HepG2 (cell line): Measurements from ENCODE around the gene KIF24. TPM values are rescaled to one million over a fixed set of nuclear protein-coding genes. Genes with fewer than 3 reads are reported as not detected.
A peak's percentile ranks its signal among the peaks of the same experiment; 100 is the strongest.

Experiments used
- ASH2L ChIP-seq: fragments of 300-600, 200-600 bp; sonication (generic); IDR thresholded peaks from 2 replicates; pipeline ENCODE4 v1.7.0; 2017; ENCODE audit warnings: low read depth, mild to moderate bottlenecking, moderate library complexity, mixed read lengths, low read length; ENCODE audit not compliant: insufficient read length
- DPF2 ChIP-seq: sonication (generic); formaldehyde crosslinking; IDR thresholded peaks from 2 replicates; pipeline ENCODE4 v1.4.0; 2020; ENCODE audit warnings: mild to moderate bottlenecking, low read depth, missing genetic modification reagents, borderline replicate concordance
- FOXA3 ChIP-seq: IDR thresholded peaks from 2 replicates; pipeline ENCODE4 v1.6.1; 2016; ENCODE audit warnings: missing genetic modification reagents, missing compliant biosample characterization
- HMG20A ChIP-seq: IDR thresholded peaks from 2 replicates; pipeline ENCODE4 v1.6.1; 2016; ENCODE audit warnings: borderline replicate concordance
- KDM6A ChIP-seq: IDR thresholded peaks from 2 replicates; pipeline ENCODE4 v1.6.1; 2016; ENCODE audit warnings: low read depth
- NONO ChIP-seq, 2 experiments: fragments of 450-650 bp in 1 of 2; sonication (generic) in 1 of 2; formaldehyde crosslinking in 1 of 2; IDR thresholded peaks in 1 of 2; conservative IDR thresholded peaks in 1 of 2; 2 replicates each; pipeline versions ENCODE4 v1.6.1 to v1.8.0; 2017 to 2022; ENCODE audit warnings: mild to moderate bottlenecking in 1 of 2, missing genetic modification reagents in 1 of 2, moderate library complexity in 1 of 2
- NR2F6 ChIP-seq, 2 experiments: IDR thresholded peaks; 2 replicates each; pipeline ENCODE4 v1.6.1; 2016; ENCODE audit warnings: antibody characterized with exemption in 1 of 2, mild to moderate bottlenecking in 1 of 2
- SMC3 ChIP-seq: IDR thresholded peaks from 2 replicates; pipeline ENCODE4 v1.6.1; 2011; ENCODE audit warnings: low read length, improper control_type of control experiment
- TP53 ChIP-seq: sonication (generic); formaldehyde crosslinking; conservative IDR thresholded peaks from 2 replicates; pipeline ENCODE4 v1.4.0; 2020; ENCODE audit warnings: missing genetic modification reagents
- ZNF17 ChIP-seq: sonication (generic); formaldehyde crosslinking; IDR thresholded peaks from 2 replicates; pipeline ENCODE4 v1.5.0; 2020; ENCODE audit warnings: mild to moderate bottlenecking, missing genetic modification reagents
- ZNF362 ChIP-seq: sonication (generic); formaldehyde crosslinking; IDR thresholded peaks from 2 replicates; pipeline ENCODE4 v1.4.0; 2020; ENCODE audit warnings: missing genetic modification reagents, mild to moderate bottlenecking, borderline replicate concordance
- ZNF788 ChIP-seq: sonication (generic); formaldehyde crosslinking; IDR thresholded peaks from 2 replicates; pipeline ENCODE4 v1.5.0; 2020; ENCODE audit warnings: mild to moderate bottlenecking, missing genetic modification reagents, borderline replicate concordance
- polyA plus RNA-seq, 8 experiments: library from polyadenylated mRNA; depleted of rRNA in 3 of 8; stranded (reverse) in 7 of 8; unstranded in 1 of 8; fragments of >200 nt; fragmentation: Illumina TruSeq in 4 of 8; extraction: Trizol in 4 of 8; gene quantifications; 2 replicates each; pipeline versions ENCODE4 v1.2.1 to v1.2.3, GENCODE V29; 2011 to 2016; ENCODE audit warnings: low read depth in 4 of 8, missing spikeins in 1 of 8, mixed read lengths in 1 of 8; ENCODE audit not compliant: insufficient read depth in 1 of 8
- total RNA-seq, 5 experiments: library from RNA; depleted of rRNA; stranded (reverse); fragments of >200 nt; fragmentation: Illumina TruSeq; extraction: Trizol; gene quantifications; 2 replicates each; pipeline ENCODE4 v1.2.3, GENCODE V29; 2016; ENCODE audit warnings: low read depth in 1 of 5
- TF ChIP-seq, protein P1 (sequence below): sonication (generic); formaldehyde crosslinking; IDR thresholded peaks from 2 replicates; pipeline ENCODE4 v1.5.1; 2020; ENCODE audit warnings: mild to moderate bottlenecking, missing genetic modification reagents, borderline replicate concordance
- TF ChIP-seq, protein P2 (sequence below): sonication (generic); formaldehyde crosslinking; IDR thresholded peaks from 2 replicates; pipeline ENCODE4 v1.9.0; 2021; ENCODE audit warnings: missing genetic modification reagents, mild to moderate bottlenecking, borderline replicate concordance
- TF ChIP-seq, protein P3 (sequence below): sonication (generic); formaldehyde crosslinking; IDR thresholded peaks from 2 replicates; pipeline ENCODE4 v1.4.0; 2020; ENCODE audit warnings: missing genetic modification reagents
- TF ChIP-seq, protein P4 (sequence below): sonication (generic); formaldehyde crosslinking; IDR thresholded peaks from 2 replicates; pipeline ENCODE4 v1.5.1; 2020; ENCODE audit warnings: mild to moderate bottlenecking, missing genetic modification reagents, moderate library complexity

Gene KIF24
- total and polyA plus RNA-seq, 2 of the 13 experiments (the other 11 are each of a cell fraction or from before 2014, with no cell fraction given) = 1.1 to 3.0 TPM

DNA sequence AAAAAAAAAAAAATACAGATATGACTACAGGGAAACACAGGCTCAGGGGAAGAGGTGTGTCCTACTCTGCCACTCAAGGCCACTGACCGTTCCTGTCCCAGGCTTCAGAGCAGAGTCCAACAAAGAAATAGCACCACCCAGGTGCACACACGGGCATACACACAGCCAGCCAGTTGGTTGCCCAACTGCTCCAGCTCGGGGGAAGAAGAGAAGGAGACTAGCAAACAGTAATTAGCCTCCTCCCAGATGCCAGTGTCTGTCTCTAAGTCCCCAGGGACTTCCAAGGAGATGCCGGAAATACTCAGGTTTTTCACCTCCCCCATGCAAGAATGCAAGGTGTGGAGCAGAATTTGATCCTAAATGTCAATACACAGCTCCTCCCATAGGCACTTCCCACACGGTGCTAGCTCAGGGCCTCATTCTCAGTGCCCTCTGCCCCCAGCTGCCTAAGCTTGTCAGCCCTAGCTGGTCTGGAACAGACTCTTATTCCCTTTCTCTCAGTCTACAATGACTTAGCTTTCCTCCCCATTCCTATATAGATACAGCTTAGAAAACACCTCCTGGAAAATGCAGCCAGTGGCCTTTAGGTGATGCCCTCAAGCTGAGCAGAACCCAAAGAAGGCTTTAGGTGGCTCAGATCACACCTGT lies 46.0 kb upstream of the KIF24 start (continued):
- TF ChIP-seq NONO (IDR thresholded peaks at IDR 0.05) (no peak), NONO (CRISPR knock-in tag; conservative IDR thresholded peaks at IDR 0.05) (peak; percentile 78), ZNF788 (CRISPR knock-in tag) (peak; percentile 86; the same call in 1 of the 2 replicates), ASH2L (peak; percentile 80), TP53 (CRISPR knock-in tag) (no peak), SMC3 (peak; percentile 39), KDM6A (CRISPR knock-in tag) (peak; percentile 79), NR2F6 (IDR thresholded peaks at IDR 0.05) (peak; percentile 32; the same call in 1 of the 2 replicates), NR2F6 (CRISPR knock-in tag; IDR thresholded peaks at IDR 0.05) (peak; percentile 62), ZNF17 (no peak), ZNF362 (CRISPR knock-in tag) (peak; percentile 97), FOXA3 (CRISPR knock-in tag) (peak; percentile 63), DPF2 (CRISPR knock-in tag) (peak; percentile 58), HMG20A (CRISPR knock-in tag) (peak; percentile 53)
- TF ChIP-seq, protein P1, sequence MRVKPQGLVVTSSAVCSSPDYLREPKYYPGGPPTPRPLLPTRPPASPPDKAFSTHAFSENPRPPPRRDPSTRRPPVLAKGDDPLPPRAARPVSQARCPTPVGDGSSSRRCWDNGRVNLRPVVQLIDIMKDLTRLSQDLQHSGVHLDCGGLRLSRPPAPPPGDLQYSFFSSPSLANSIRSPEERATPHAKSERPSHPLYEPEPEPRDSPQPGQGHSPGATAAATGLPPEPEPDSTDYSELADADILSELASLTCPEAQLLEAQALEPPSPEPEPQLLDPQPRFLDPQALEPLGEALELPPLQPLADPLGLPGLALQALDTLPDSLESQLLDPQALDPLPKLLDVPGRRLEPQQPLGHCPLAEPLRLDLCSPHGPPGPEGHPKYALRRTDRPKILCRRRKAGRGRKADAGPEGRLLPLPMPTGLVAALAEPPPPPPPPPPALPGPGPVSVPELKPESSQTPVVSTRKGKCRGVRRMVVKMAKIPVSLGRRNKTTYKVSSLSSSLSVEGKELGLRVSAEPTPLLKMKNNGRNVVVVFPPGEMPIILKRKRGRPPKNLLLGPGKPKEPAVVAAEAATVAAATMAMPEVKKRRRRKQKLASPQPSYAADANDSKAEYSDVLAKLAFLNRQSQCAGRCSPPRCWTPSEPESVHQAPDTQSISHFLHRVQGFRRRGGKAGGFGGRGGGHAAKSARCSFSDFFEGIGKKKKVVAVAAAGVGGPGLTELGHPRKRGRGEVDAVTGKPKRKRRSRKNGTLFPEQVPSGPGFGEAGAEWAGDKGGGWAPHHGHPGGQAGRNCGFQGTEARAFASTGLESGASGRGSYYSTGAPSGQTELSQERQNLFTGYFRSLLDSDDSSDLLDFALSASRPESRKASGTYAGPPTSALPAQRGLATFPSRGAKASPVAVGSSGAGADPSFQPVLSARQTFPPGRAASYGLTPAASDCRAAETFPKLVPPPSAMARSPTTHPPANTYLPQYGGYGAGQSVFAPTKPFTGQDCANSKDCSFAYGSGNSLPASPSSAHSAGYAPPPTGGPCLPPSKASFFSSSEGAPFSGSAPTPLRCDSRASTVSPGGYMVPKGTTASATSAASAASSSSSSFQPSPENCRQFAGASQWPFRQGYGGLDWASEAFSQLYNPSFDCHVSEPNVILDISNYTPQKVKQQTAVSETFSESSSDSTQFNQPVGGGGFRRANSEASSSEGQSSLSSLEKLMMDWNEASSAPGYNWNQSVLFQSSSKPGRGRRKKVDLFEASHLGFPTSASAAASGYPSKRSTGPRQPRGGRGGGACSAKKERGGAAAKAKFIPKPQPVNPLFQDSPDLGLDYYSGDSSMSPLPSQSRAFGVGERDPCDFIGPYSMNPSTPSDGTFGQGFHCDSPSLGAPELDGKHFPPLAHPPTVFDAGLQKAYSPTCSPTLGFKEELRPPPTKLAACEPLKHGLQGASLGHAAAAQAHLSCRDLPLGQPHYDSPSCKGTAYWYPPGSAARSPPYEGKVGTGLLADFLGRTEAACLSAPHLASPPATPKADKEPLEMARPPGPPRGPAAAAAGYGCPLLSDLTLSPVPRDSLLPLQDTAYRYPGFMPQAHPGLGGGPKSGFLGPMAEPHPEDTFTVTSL (CRISPR knock-in tag) = peak; percentile 75
- TF ChIP-seq, protein P2, sequence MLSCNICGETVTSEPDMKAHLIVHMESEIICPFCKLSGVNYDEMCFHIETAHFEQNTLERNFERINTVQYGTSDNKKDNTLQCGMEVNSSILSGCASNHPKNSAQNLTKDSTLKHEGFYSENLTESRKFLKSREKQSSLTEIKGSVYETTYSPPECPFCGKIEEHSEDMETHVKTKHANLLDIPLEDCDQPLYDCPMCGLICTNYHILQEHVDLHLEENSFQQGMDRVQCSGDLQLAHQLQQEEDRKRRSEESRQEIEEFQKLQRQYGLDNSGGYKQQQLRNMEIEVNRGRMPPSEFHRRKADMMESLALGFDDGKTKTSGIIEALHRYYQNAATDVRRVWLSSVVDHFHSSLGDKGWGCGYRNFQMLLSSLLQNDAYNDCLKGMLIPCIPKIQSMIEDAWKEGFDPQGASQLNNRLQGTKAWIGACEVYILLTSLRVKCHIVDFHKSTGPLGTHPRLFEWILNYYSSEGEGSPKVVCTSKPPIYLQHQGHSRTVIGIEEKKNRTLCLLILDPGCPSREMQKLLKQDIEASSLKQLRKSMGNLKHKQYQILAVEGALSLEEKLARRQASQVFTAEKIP (CRISPR knock-in tag) = no peak
- TF ChIP-seq, protein P3, sequence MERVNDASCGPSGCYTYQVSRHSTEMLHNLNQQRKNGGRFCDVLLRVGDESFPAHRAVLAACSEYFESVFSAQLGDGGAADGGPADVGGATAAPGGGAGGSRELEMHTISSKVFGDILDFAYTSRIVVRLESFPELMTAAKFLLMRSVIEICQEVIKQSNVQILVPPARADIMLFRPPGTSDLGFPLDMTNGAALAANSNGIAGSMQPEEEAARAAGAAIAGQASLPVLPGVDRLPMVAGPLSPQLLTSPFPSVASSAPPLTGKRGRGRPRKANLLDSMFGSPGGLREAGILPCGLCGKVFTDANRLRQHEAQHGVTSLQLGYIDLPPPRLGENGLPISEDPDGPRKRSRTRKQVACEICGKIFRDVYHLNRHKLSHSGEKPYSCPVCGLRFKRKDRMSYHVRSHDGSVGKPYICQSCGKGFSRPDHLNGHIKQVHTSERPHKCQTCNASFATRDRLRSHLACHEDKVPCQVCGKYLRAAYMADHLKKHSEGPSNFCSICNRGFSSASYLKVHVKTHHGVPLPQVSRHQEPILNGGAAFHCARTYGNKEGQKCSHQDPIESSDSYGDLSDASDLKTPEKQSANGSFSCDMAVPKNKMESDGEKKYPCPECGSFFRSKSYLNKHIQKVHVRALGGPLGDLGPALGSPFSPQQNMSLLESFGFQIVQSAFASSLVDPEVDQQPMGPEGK (CRISPR knock-in tag) = peak; percentile 80
- TF ChIP-seq, protein P4, sequence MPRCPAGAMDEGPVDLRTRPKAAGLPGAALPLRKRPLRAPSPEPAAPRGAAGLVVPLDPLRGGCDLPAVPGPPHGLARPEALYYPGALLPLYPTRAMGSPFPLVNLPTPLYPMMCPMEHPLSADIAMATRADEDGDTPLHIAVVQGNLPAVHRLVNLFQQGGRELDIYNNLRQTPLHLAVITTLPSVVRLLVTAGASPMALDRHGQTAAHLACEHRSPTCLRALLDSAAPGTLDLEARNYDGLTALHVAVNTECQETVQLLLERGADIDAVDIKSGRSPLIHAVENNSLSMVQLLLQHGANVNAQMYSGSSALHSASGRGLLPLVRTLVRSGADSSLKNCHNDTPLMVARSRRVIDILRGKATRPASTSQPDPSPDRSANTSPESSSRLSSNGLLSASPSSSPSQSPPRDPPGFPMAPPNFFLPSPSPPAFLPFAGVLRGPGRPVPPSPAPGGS = 0 out of 2 replicates have a peak, but pooled peaks have one; percentile 27
